GM18870 (cell line): ENCODE results near the gene LMAN1L.

Experiments
- ATAC-seq: cut with Tn5 transposase; IDR thresholded peaks from one replicate; pipeline ENCODE4 v1.9.1; 2021; ENCODE audit warnings: moderate library complexity; ENCODE audit not compliant: unreplicated experiment

The LMAN1L gene

DNA sequence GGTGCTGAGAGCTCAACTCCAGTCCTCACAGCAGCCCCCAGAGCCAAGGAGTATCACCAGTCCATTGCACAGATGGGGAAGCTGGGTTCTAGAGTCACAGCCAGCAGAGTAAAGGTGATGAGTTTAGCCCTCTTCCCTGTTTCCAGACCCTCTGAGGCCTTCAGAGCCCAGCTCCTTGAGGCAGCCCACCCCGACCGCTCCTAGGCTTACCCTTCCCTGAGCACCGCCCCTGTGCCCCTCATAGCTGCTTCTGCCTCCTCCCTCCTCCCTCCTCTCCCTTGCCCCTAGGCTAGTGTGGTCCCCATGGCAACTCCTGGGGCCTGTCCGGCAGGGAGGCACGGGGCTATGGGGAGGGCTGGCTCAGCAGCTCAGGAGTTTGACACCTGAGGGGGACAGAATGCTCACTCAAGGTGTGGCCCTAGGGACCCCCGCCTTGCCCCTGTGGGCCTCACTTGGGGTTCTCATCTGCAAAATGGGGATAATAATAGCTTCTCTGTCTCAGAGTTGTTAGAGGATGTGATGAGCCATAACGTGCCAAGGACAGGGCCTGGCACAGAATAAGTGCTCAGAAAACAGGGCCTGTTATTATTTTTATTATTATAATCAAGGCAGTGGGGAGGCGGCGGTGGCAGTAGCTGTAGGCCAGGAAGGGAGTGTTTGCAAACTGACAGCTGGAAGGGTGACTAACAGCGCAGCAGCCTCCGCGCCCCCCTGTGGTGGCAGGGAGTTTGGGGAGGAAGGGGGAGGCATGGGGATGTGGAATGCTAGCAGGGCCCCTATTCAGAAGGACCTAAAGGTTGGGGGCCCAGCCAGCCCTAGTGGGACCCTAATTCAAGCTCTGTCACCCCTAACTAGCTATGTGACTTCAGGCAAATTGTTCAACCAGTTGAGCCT, 19.3 kb upstream of the LMAN1L start:
- no peak for ATAC-seq

GRCh38 chr15:74794248-74794969, 18.2 kb upstream of the LMAN1L start:
- ATAC-seq: no peak

GRCh38 chr15:74794970-74795349, 17.7 kb upstream of the LMAN1L start:
- no peak for ATAC-seq

- no peak for ATAC-seq
Observed at GRCh38 chr15:74795966-74796625, 16.5 kb upstream of the LMAN1L start.

DNA sequence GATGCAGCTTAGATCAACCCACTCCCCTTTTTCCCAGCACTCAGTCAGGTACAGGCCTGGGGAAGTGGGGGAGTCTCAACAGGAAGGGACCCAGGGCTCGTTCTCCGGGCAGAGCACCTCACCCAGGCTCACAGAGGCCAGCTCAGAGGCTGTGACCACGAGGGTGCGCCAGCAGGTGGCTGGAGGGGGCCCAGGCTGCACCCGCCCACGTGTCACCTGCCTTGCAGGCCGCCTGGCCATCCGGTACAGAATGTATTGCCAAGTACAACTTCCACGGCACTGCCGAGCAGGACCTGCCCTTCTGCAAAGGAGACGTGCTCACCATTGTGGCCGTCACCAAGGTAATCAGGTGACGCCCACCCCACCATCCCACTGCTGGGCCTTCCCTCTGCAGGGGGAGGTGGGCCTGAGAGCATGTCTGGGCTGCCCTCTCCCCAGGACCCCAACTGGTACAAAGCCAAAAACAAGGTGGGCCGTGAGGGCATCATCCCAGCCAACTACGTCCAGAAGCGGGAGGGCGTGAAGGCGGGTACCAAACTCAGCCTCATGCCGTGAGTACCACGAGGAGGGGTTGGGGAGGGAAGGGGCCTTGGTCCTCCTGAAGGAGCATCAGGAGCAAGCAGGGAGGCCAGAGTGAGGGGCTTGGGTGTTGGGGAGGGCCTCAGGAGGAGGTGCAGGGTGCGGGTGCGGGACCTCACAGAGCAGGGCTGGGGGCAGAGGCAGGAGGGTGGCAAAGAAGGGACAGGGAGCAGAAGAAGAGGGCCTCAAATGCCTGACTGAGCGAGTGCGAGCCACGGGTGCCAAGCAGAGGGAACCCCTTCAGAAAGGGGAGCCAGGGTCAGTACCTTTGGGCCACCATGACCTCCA, 14.0 kb upstream of the LMAN1L start:
- ATAC-seq: no peak

DNA sequence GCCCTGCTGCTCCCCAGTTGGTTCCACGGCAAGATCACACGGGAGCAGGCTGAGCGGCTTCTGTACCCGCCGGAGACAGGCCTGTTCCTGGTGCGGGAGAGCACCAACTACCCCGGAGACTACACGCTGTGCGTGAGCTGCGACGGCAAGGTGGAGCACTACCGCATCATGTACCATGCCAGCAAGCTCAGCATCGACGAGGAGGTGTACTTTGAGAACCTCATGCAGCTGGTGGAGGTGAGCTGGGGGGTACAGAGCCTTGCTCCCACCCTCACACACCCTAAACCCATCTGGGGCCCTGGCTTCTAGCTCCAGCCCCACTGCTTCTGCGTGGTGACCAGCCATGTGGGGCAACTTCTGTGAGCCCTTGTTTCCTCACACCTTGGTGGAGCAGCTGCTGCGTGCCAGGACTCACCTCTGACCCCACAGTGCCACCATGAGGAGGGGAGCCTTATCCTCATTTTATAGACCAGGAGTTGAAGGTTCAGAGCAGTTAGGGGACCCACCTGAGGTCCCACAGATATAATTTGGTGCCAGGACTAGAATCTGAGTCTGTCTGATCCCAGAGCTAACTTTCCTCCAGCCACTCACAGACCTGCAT, 13.3 kb upstream of the LMAN1L start:
- ATAC-seq: peak; percentile 13

DNA sequence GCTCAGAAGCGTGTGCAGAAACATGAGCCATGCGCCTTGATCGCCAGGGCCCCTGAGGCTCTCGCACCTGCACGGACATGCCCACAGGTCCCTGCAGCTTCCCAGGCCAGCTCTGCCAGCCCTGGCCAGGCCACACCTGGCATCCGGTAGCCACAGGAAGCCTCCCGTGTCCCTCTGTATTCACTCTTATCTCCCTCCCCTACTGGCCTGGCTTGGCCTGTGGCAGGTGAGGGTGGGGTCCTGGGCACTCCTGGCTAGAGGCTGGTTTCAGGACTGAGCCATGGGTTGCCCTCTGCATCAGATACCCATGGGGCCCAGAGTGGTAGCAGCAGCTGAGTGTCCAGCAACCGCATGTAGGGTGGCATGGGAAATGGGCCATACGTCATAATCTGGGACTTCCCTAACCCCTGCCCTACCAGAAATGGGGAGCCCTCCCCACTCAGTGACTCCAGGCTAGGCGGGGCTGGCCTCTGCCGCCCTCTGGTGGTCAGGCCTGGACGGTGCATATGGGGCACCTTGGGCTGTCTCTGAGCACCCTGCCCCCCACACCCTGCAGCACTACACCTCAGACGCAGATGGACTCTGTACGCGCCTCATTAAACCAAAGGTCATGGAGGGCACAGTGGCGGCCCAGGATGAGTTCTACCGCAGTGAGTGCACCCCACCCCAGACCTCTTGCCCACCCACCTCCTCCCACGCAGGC, 12.6 kb upstream of the LMAN1L start:
- ATAC-seq: peak; percentile 68

DNA sequence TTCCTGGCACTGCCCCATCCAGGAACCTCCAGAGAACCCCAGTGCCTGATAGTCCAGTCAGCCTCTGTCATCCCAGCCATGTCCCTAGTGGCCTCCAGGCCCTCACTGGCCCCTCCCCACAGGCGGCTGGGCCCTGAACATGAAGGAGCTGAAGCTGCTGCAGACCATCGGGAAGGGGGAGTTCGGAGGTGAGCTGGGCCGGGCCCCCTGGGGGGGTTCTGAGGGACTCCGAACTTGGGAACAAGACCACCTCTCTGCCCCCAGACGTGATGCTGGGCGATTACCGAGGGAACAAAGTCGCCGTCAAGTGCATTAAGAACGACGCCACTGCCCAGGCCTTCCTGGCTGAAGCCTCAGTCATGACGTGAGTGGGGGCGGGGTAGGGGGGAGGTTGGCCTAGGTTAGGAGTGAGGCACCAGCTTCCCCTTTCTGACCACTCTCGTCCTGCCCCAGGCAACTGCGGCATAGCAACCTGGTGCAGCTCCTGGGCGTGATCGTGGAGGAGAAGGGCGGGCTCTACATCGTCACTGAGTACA, 12.0 kb upstream of the LMAN1L start:
- ATAC-seq: no peak

DNA sequence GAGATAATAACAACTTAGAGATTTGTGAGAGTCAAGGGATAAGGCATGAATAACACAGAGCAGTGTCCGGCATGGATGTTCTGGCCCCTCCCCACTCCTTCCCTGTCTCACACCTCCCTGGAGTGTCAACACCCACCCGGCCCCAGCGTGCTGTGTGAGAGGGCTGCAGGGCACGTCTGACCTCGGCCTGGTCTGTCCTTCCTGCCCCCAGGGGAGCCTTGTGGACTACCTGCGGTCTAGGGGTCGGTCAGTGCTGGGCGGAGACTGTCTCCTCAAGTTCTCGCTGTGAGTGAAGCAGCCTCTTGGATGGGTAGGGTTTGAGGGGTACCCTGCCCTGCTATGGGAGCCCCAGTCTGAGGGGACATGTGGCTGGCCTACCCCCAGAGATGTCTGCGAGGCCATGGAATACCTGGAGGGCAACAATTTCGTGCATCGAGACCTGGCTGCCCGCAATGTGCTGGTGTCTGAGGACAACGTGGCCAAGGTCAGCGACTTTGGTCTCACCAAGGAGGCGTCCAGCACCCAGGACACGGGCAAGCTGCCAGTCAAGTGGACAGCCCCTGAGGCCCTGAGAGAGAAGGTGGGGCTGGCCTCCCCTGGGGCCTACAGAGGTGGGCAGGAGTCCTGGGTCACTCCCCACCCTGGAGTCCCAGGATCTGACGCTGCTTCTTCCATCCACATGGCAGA, 11.2 kb upstream of the LMAN1L start:
- ATAC-seq: no peak

DNA sequence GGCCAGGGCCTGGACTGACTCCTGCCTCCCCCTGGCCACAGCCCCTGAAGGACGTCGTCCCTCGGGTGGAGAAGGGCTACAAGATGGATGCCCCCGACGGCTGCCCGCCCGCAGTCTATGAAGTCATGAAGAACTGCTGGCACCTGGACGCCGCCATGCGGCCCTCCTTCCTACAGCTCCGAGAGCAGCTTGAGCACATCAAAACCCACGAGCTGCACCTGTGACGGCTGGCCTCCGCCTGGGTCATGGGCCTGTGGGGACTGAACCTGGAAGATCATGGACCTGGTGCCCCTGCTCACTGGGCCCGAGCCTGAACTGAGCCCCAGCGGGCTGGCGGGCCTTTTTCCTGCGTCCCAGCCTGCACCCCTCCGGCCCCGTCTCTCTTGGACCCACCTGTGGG, 10.3 kb upstream of the LMAN1L start:
- no peak for ATAC-seq

DNA sequence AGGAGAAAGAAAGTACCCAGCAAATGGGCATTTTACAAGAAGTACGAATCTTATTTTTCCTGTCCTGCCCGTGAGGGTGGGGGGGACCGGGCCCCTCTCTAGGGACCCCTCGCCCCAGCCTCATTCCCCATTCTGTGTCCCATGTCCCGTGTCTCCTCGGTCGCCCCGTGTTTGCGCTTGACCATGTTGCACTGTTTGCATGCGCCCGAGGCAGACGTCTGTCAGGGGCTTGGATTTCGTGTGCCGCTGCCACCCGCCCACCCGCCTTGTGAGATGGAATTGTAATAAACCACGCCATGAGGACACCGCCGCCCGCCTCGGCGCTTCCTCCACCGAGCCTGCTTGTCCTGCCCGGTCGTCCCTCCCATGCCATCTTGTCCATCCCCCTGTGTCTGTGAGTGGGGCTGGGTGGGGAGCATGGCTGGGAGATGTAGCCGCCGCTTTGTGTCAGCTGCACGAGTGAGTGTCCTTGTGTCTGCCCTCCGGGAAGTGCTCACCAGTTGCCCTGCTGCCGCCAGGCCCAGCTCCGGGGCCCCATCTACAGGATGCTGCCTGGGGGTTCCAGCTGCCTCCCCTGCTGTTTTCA, 9.7 kb upstream of the LMAN1L start:
- ATAC-seq: no peak

- ATAC-seq: no peak
Observed at GRCh38 chr15:74804935-74805334, 7.7 kb upstream of the LMAN1L start.

DNA sequence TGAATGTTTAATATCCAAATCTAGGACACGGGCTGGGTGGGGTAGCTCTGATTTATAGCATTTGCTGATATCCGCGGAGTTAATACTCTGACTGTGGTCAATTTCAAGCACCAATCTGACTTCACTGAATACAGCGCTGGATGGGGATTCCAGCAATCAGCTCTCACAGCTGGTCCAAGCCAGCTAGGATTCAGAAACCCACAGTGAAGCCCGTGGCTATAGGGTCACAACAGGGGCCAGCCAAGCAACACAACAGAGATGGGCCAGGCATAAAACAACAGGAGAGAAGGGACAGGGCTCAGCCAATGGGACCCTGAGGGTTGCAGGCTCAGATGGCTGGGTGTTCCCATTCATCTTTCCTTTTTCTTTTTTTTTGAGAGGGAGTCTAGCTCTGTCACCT, 5.4 kb upstream of the LMAN1L start:
- ATAC-seq: no peak

DNA sequence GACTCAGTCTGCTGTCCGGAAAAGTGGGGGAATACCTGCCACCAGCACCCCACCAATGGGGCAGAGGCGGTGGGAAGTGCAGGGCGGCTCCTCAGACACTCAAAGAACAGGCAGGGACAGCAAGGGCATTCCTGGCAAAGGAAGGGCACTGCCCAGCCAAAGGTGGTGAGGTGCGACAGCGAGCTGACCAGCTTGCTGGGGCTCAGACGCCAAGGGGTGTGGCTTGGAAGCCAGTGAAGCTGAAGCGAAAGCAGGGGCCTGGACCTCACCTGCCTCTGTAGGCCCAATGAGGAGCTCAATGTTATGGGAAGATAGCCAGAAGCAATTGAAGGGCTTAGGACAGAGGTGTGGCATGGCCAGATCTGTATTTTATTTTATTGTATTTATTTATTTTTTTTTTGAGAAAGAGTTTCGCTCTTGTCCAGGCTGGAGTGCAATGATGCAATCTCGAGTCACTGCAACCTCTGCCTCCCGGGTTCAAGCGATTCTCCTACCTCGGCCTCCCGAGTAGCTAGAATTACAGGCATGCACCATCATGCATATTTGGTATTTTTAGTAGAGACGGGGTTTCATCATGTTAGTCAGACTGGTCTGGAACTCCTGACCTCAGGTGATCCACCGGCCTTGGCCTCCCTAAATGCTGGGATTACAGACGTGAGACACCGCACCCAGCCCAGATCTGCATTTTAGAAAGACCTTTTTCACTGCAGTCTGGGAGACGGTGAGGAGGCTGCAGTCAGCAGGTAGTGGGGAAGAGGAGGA, 4.4 kb upstream of the LMAN1L start:
- ATAC-seq: no peak

GRCh38 chr15:74808840-74809229, 3.8 kb upstream of the LMAN1L start:
- ATAC-seq: no peak

- ATAC-seq: no peak
Observed at GRCh38 chr15:74809242-74809641, 3.4 kb upstream of the LMAN1L start.

DNA sequence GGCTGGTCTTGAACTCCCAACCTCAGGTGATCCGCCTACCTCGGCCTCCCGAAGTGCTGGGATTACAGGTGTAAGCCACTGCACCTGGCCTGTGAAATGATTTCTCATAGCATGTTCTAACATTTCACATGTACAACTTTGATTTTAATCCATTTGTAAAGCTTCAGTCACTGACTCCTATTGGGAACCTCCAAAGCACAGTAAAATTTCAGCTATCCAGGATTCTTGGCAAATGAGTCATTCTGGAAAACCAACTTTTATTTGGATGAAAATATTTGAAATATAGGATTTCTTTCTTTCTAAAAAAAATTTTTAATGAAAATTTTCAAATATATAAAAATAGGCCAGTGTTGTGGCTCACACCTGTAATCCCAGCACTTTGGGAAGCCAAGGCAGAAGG, 2.7 kb upstream of the LMAN1L start:
- no peak for ATAC-seq
